Activated CD4-positive, CD25-positive, alpha-beta regulatory T cell treated with anti-CD3 and anti-CD28 coated beads, Interleukin-2, amount 50 U/mL, for 24 hours (primary cell): ENCODE results near the gene SLC6A3.
"Not testable (repeated sequence)": the region's sequence is repeated elsewhere in the genome, so short reads cannot be mapped to it uniquely, and the experiment has no call there.

Experiments
- ATAC-seq, 2 donors: fragments of 150-1000 bp; cut with Tn5 transposase; one replicate each; pipeline ENCODE4 v1.10.0; 2021; ENCODE audit warnings: mild to moderate bottlenecking in 1 of 2, moderate library complexity in 1 of 2

Gene SLC6A3

DNA sequence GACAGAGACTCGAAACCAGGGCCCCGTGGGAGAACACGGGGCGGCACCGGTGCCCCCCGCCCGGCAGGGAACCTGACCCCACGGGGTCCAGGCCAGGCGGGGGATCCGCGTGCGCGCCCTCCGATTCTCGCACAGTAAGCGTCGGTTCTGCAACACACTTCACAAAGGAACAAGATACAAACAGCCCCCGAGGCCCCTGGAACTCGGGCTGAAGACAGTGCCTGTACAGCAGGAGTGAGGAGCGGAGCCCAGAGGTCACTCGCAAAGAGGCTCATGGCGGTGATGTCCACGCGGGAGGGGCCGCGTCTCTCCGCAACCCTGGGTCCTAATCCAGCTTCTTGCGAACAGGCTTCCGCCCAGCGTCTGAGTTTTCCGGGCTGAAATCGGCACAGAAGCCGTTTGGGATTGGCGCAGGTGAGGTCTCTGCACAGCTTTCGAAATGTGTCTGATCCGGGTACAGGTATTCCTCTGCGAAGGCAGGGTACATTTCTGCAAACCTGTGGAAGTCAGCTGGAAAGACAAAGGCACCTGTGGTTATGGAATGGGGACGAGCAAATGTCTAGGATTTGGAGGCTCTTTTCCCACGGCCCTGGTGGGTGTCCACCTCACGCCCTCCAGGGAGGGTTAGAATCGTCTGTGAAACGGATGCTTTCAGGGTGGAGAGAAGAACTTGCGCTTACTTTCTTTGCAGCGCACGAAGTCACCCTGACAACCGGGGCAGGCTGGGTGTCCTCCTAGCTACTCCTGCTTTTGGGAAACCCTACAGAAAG, 18.3 kb upstream of the SLC6A3 start:
- ATAC-seq = no peak

DNA sequence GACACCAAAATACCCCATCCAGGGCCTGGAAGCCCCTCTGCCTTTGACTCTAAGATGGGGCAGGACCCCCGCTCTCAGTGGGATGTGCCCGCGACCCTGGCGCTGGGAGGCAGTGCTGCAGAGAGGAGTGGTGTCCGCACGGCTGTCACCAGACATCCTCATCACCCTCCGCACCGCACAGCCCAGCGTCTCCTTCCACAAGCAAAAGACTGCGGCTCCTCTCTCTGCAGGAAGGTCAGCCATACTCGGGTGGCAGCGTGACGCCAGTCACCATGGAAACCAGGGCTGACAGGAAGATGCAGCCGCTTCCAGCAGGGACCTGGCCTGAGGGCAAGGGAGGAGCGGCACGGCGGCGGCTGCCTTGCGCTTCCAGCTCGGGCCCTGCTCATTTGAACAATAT, 17.1 kb upstream of the SLC6A3 start:
- no peak for ATAC-seq

DNA sequence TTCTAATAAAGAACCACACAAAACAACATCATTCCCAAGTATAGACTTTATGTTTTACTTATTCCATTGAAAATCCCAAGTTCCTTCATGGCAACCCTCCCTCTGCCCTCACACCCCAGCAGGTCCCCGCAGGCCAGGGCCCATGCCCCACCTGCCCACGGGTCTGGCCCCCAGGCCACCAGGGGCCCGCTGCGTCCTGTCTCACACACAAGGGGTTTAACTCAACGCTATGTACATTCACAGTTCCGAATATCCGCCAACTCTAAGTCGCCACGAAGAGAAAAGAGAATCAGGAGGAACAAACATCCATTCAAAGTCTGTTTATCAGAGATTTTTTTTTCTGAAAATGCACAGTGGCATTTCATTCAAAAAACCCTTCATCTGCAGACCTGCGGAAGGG, 16.2 kb upstream of the SLC6A3 start:
- ATAC-seq = no peak

DNA sequence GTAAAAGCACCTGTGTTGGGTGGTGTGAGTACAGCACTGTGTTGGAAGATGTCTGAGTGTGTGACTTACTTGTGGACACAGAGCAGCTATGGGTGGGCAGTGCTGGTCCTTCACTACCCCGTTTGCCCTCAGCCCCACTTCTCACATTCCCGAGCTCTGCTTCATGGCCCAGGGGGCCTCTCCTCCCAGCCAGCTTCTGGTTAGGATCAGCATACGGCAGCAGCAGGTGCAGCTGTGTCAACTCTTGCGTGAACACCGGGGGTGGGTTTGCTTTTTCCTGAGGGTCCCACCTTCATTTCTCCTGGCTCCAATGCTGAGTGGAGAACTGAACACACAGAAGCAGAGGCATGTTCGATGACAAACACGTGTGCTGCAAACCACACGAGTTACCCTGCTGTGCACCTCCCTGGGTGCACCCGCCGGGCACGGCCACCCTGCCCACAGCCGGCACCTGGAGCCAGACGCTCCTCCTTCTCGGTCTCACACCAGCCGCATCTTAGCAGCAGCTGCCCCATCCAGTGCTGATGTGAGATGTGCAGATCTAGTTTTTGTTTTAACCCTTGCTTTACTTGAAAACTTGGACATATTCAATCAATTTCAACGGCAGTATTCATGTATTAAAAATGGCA, 14.9 kb upstream of the SLC6A3 start:
- no peak for ATAC-seq

DNA sequence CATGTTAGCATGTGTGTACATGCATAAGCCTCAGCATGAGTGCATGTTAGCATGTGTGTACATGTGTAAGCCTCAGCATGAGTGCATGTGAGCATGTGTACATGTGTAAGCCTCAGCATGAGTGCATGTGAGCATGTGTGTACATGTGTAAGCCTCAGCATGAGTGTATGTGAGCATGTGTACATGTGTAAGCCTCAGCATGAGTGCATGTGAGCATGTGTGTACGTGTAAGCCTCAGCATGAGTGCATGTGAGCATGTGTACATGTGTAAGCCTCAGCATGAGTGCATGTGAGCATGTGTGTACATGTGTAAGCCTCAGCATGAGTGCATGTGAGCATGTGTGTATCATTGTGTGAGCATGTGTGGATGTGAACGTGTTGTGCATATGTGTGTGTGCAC, 14.2 kb upstream of the SLC6A3 start:
- not testable (repeated sequence) for ATAC-seq

DNA sequence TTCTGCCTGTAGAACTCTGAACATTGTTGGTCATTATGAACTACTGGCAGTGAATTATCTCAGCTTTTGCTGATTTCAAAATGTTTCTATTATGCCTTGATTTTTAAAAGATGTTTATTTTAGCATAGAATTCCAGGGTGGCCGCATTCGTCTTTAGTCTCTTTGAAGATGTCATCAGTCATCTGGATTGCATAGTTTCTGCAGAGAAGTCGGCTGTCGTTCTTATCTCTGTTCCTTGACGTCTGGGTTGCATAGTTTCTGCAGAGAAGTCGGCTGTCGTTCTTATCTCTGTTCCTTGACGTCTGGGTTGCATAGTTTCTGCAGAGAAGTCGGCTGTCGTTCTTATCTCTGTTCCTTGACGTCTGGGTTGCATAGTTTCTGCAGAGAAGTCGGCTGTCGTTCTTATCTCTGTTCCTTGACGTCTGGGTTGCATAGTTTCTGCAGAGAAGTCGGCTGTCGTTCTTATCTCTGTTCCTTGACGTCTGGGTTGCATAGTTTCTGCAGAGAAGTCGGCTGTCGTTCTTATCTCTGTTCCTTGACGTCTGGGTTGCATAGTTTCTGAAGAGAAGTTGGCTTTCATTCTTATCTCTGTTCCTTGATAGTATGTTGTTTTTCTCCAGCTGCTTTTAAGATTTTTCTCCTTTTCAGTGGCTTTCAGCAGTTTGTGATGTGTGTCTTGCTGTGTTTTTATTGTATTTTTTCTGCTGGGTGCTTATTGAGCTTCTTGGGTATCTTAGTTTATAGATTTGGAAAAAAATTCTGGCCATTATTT, 11.1 kb upstream of the SLC6A3 start:
- not testable (repeated sequence) for ATAC-seq

DNA sequence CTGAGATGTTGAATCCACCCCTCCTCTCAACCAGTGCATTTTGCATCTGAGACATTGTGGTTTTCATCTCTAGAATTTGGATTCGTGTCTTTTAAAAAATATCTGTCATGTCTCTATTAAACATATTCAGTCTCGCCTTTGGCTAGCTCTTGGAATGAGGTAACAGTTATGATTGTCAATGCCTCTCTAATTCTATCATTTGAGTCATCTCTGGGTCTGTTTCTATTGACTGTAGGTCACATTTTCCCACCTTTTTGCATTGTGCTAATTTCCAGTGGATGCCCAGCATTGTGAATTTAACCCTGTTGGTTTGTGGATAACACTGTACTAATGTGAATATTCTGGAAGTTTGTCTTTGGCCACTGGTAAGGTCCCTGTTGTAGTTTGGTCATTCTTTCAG, 8.4 kb upstream of the SLC6A3 start:
- no peak for ATAC-seq

DNA sequence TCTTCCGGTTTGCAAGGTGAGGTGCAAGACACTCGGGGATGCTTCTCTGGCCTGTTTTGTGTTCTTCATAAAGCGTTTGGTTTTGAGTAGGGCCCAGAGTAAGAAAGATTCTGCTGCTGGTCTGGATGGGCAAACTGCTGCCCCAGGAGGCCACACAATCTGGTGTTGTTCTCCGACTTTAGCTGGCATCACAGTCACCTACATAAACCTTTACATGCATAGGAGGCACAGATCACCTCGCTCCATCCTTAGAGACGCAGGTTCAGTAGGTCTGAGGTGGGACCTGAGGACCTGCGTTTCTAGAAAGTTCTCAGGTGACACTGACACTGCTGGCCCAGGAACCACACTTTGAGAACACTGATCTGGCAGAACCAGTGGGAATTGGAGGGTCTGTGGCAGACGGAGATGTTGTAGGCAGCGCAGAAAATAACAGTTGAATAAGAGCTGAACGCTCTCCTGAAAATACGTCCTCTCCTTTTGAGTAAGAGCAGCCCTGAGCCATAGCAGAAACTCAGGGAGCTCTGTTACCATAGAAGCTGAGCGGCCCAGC, 3.9 kb upstream of the SLC6A3 start:
- ATAC-seq = no peak

DNA sequence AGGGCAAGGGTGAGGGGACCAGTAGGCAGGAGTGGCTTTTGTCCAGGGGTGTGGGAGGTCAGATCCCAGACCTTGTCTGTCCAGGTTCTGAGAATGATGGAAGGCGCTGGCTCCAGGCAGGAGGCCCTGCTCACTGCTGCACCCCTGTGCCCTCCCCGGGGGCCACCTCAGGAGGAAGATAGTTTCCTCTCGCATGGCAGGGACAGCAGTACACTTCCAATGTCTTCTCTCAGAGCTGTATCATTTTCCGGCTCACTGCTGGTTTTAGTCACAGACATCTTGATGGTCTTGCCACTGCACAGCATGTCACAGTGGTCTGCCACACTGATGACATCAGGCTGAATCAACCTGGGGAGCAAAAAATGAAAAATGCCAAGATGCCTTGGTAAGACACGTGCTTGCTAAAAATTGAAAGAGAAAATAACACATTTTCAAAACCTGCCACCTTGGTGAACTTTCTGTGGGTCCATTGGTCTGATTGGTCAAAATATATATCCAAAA, 3.3 kb upstream of the SLC6A3 start:
- ATAC-seq = peak; percentile 66 to 67

DNA sequence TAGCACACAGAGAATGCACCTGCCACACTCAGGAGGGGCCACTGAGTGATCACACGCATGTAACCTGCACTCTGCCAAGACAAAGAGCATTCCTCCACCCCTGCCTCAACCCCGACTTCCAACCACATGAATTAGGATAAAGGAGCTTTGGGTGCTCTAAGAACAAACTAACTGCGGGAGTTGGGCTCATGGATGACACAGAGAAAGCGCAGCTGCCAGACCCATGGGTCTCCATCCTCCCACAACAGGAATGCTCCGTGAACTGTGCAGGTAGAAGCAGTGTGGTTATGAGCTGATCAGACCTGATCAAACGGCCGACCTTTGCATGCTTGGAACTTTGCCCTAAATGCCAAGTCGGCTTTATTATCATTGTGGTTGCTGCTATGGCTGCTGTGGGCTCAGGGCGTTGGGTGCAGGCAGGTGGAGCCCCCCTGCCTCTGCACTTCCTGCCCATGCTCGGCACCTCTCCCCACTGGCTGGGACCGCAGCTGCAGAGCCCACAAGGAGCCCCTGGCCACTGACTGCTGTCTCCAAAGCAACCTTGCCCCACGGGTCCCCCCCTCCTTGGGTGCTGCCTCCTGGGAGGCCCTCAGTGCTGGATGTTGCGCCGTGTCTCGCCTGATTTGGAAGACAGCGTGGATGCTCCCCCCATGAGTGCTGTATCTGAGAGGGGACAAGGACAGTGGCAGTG, 2.6 kb upstream of the SLC6A3 start:
- no peak for ATAC-seq

DNA sequence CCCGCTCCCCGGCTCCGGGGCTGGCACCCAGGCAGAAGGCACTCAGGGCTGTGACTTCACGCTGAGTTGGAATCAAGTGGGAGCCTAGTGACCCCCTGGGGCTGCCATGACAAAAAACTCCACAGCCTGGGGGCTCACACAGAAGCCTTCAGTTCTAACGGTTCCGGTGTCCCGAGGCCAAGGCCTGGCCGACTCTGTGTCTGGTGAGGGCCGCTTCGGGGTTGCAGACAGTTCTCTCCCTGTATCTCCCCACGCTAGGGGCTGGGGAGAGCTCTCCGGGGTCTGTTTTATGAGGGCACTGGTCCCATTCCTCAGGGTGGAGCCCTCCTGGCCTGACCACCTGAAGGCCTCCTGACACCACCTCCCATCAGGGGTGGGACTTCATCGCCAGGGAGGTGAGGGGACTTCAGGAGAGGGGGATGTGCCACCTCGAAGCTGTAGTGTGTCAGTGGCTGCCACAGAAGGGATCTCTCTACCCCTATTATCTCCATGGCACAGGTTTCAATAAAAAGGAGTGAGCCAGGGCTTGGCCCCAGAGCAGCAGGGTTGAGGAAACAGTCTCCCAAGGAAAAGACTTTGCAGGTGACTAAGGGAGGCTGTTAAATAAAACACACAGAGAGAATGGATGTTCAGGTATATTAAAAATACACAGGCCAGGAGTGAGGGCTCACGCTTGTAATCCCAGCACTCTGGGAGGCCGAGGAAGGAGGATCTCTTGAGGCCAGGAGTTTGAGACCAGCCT, 1.5 kb upstream of the SLC6A3 start:
- ATAC-seq = no peak

DNA sequence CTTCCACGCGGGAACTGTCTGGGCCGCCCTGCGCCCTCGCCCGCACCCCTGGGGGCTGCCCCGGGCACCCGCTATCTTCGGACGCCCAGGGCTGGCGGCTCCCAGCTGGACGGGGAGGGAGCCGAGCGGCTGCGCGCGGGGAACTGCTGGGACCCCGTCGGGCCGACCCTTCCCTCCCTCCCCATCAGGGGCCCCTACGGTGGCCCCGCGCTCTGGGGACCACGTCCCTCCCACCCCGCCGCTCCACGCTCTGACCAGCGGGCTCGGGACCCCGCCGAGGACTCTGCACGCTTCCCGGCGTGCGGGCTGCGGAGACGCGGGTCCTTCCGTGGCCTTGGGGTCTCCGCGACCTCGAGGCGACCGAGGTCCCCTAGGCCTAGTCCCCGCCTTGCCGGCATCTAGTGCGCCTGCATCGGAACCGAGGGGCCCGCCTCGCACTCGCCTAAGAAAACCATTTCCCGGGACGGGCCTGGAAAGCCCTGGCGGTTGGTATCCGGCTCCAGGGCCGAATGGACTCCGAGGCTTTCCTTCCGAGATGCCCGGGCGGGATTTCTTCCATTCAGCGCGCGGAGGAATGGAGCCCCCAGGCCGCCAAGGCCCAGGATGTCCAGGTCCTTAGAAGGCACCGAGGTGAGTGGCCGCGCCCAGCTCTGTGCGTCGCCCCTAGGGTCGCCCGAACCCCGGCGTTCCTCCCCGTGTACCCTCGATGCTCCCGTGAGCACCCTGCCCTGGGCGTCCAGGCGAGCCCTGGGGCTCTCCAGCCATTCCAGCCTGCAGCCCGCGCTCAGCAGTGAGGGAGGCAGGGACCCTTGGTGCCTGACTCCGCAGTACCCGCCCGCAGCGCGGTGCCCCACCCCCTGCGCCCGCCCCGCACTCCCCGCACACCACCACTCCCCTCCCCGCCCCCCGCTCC, 705 bp upstream of the SLC6A3 start:
- no peak for ATAC-seq

DNA sequence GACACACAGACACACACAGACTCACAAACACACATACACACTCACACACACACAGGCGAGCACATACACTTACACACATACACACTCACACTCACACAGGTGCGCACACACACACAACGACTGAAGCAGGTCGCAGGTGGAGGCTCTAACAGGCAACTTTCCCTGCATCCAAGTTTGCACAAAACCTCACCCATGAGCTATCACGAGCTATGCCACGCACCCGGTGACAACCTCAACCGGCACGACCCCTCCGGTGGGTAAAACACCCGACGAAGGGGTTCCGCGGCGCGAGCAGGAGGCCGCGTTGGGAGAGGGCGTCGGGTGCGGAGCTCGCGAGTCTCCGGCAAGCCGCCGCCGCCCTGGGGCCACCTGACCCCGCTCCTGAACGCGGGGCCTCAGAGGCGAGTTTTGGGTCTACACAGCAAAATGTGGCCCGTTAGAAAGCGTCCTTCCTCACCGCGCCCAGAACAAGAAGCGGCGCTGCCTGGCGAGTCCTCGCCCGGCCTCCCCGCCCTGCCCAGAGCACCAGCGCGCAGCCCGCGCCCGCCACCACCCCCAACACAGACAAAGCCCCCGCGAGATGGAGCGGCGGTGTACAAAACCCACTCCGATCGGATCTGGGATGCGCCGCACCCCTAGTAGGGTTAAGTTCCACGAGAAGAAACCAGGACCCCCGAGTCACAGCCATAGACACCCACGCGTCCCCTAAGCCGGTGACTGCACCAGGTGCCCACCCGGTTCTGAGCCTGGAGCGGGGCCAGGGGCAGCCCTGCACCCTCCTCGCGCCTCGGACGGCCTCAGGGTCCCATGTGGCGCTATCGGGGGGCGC, 665 bp downstream of the SLC6A3 start:
- ATAC-seq = no peak

DNA sequence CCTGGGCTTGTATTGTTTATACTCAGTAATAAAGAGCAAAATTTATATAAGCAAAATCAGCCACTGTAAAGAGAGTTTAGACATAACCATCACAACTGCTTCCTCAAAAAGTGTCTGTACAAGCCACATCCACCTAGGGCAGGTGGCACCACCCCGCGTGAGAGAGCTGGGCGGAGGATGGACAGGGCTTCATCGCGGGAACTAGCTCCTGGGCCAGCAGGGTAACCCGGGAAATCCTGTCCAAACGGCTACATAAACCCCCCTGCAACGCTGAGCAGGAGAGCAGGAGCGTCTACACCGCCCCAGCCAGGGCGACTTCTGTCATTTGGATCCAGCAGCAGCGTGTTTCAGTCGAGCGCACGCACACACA, 1.3 kb downstream of the SLC6A3 start:
- no peak for ATAC-seq

DNA sequence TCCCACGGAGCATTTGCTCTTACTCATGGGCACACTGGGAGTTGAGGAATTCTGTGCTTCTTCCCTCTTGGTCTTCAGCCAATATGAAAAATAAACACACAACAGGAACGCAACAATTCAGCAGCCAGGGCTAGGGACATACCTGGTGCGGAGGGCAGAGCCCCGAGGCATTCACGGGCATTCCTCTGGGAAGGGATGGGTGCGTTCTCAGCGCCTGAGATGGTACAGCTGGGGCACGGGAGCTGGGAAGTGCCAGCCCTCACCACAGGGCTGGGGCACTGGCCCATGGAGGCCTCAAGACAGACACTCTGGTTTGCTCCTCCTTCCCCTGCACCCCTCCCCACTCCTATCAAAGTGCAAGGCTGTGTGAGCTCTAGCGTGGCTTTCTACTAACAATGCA, 2.1 kb downstream of the SLC6A3 start:
- ATAC-seq = no peak

DNA sequence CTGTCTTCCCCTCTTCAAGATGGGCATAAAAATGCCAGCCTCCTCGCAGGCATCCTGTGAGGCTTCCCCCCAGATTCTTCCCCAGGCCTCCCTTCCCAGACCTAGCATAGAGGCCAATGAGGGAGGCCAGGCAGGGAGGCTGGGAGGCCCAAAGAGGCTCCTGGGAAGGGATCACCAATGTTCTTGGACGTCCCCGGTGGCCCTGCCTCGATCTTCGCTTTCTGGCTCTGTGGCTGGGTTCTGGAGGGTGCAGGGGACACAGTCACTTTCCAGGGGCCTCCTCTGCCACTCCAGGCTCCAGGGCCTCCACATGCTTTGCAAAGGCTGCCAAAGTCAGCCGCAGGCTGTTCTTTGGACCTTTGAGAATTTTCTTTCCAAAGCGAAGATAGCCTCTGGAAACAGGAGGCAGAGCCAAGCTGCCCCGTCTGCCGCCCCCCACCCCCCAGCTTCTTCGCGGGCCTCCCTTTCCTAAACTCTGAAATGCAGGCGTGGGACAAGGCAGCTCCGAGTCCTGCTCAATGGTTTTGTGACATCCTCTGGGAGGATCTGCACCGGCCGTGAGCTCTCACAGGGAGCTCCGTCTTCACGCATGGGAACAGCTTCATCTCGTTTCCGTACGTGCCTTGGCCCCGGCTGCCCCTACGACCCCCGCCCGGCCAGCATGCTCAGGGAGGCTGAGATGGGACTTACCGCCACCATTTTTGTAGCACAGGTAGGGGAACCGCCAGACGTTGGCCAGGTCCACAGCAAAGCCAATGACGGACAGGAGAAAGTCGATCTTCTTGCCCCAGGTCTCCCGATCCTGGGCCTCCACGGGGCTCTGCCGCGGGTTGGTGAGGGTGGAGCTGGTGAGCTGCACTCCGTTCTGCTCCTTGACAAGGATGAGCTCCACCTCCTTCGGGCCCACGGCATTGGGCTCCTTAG, 2.8 kb downstream of the SLC6A3 start:
- no peak for ATAC-seq

DNA sequence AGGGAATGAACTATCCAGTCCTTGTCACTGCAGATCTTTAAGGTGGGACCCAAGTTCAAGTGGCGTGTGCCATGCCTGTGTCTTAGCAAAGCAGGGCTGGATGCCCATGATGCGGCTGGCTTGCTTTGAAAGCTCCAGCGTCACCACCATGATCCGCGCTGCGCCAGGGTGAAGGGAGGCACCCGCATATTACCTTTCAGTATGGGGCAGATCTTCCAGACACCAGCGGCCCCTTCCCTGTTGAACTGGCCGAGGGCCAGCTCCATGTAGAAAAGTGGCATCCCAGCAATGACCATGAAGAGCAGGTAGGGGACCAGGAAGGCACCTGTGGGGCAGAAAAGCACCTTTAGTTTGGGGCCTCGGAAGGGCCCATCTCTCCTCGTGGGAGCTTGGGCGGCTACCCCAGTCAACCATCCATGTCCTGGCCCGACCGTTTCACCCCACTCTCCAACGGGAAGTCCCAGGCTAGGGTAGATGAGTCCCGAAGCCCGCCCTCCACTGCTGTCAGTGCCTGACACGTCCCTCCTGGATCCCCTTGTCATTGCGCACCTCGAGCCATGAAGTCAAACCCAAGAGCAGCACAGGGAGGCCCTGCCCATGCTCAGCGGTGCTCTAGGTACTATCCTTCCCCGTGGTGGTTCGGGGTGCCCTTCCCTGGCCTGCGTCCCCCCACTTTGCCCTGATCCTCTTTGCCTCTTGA, 3.9 kb downstream of the SLC6A3 start:
- no peak for ATAC-seq

DNA sequence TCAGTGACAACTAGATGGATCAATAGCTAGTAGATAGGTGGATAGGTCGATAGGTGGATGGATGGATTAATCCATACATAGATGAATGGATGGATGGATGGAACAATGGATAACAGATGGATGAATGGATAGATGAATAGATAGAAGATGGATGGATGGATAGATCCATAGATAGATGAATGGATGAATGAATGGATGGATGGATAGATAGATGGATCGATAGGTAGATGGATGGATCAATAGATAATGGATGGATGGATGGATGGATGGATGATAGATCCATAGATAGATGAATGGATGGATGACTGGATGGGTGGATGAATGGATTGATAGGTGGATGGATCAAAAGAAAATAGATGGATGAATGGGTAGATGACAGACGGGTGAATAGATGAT, 5.1 kb downstream of the SLC6A3 start:
- ATAC-seq = no peak
